Measurements from ENCODE around the gene ADH1A. TPM values are rescaled to one million over a fixed set of nuclear protein-coding genes. Genes with fewer than 3 reads are reported as not detected.

ADH1A gene
- polyA plus RNA-seq, 1 donor (not counting 4 experiments of a cell fraction or from before 2014, with no cell fraction given) = not detected

GRCh38 chr4:99276417-99276816 is 14.4 kb downstream of the ADH1A start:
- Histone ChIP-seq H3K36me3 (ENCODE audit: control insufficient read depth in 2 of 2, extremely low read depth in 1 of 2, insufficient read depth in 2 of 2, low read length in 2 of 2) (no peaks in the 10 kb centered on the region), H3K9ac (ENCODE audit: control insufficient read depth, extremely low read depth, insufficient read depth, low read length) (no peak overlapping the region), H3K27ac (ENCODE audit: control insufficient read depth, insufficient read depth, low read length) (no peak overlapping the region), H3K9me3 (ENCODE audit: control insufficient read depth, low read depth, low read length) (no peaks in the 10 kb centered on the region), H3K9me1 (ENCODE audit: control insufficient read depth, extremely low read depth, insufficient read depth, low read length) (no peaks in the 10 kb centered on the region), H3K27me3 (ENCODE audit: control insufficient read depth, extremely low read depth, insufficient read depth, low read length) (no peaks in the 10 kb centered on the region), H3K79me2 (ENCODE audit: control insufficient read depth, insufficient read depth, low read length) (no peaks in the 10 kb centered on the region), H4K20me1 (ENCODE audit: control insufficient read depth, extremely low read depth, insufficient read depth, low read length) (no peaks in the 10 kb centered on the region), H2AFZ (ENCODE audit: control insufficient read depth, low read length) (no peak overlapping the region), H3K4me1 (ENCODE audit: control insufficient read depth, extremely low read depth, insufficient read depth, low read length) (no peaks in the 10 kb centered on the region), H3K4me2 (ENCODE audit: control insufficient read depth, extremely low read depth, insufficient read depth, low read depth, low read length) (no peak overlapping the region), H3K4me3 (ENCODE audit: control insufficient read depth in 2 of 3, extremely low read depth in 1 of 3, insufficient read depth in 2 of 3, low read depth in 1 of 3, low read length in 3 of 3) (no peak overlapping the region)
- no peak for FAIRE-seq
- TF ChIP-seq CTCF (optimal IDR thresholded peaks at IDR 0.05 in 1 of 3, IDR thresholded peaks at IDR 0.05 in 1 of 3, conservative IDR thresholded peaks at IDR 0.05 in 1 of 3; ENCODE audit: extremely low read depth in 1 of 3, insufficient read depth in 2 of 3, low read length in 3 of 3) (no peak), EZH2 (IDR thresholded peaks at IDR 0.05; ENCODE audit: low read length) (no peak)
- dilution Hi-C loops (cut with MboI; ENCODE audit: extremely low pct_ligation_motif_present, low sequenced_read_pairs) = no loop called here
- DNase-seq (ENCODE audit: low read depth, low spot score) = no peak

DNA sequence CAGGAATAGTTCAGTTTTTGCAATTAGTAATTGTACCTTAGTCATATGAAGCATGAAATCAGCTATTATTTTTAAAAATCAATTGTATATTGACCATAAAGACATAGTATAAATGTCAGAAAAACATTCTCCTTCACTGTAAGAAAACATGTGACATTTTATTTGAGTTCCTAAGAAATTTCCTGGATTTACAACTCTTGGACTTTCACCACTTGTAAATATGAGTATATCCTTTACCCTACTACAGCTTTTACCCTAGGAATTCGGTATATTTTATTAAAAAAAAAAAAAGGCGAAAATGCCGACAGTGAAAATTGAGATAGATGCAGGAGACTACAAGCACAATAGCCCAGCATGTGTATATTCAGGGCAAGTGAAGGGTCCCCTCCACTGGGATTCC is 14.9 kb downstream of the ADH1A start:
- Histone ChIP-seq H4K20me1 (ENCODE audit: control insufficient read depth, extremely low read depth, insufficient read depth, low read length) (no peaks in the 10 kb centered on the region), H3K9me3 (ENCODE audit: control insufficient read depth, low read depth, low read length) (no peaks in the 10 kb centered on the region), H3K4me1 (ENCODE audit: control insufficient read depth, extremely low read depth, insufficient read depth, low read length) (no peaks in the 10 kb centered on the region), H3K4me2 (ENCODE audit: control insufficient read depth, extremely low read depth, insufficient read depth, low read depth, low read length) (no peak overlapping the region), H2AFZ (ENCODE audit: control insufficient read depth, low read length) (no peak overlapping the region), H3K27me3 (ENCODE audit: control insufficient read depth, extremely low read depth, insufficient read depth, low read length) (no peaks in the 10 kb centered on the region), H3K9me1 (ENCODE audit: control insufficient read depth, extremely low read depth, insufficient read depth, low read length) (no peaks in the 10 kb centered on the region), H3K79me2 (ENCODE audit: control insufficient read depth, insufficient read depth, low read length) (no peaks in the 10 kb centered on the region), H3K9ac (ENCODE audit: control insufficient read depth, extremely low read depth, insufficient read depth, low read length) (no peak overlapping the region), H3K36me3 (ENCODE audit: control insufficient read depth in 2 of 2, extremely low read depth in 1 of 2, insufficient read depth in 2 of 2, low read length in 2 of 2) (no peaks in the 10 kb centered on the region), H3K27ac (ENCODE audit: control insufficient read depth, insufficient read depth, low read length) (no peak overlapping the region), H3K4me3 (ENCODE audit: control insufficient read depth in 2 of 3, extremely low read depth in 1 of 3, insufficient read depth in 2 of 3, low read depth in 1 of 3, low read length in 3 of 3) (no peak overlapping the region)
- dilution Hi-C loops (cut with MboI; ENCODE audit: extremely low pct_ligation_motif_present, low sequenced_read_pairs) = no loop called here
- FAIRE-seq (no peak), DNase-seq (ENCODE audit: low read depth, low spot score) (no peak)
- no peak for TF ChIP-seq CTCF (optimal IDR thresholded peaks at IDR 0.05 in 1 of 3, IDR thresholded peaks at IDR 0.05 in 1 of 3, conservative IDR thresholded peaks at IDR 0.05 in 1 of 3; ENCODE audit: extremely low read depth in 1 of 3, insufficient read depth in 2 of 3, low read length in 3 of 3)
- no peak for TF ChIP-seq EZH2 (IDR thresholded peaks at IDR 0.05; ENCODE audit: low read length)

All from keratinocyte (primary cell).